Natural killer cell (primary cell): ENCODE data around the gene HEATR3. TPM values are rescaled to one million over a fixed set of nuclear protein-coding genes. Genes with fewer than 3 reads are reported as not detected.

ENCODE experiments used
- ATAC-seq, 3 donors: fragments of 150-1000 bp in 2 of 3; fragments of 200-7000 bp in 1 of 3; cut with Tn5 transposase; 1 replicate in 1 of 3; 2 replicates in 2 of 3; pipeline ENCODE4 v1.10.0; 2021; ENCODE audit warnings: mild to moderate bottlenecking in 2 of 3, moderate library complexity in 2 of 3
- DNase-seq, 2 donors: peaks; one replicate each; pipeline versions ENCODE4 v3.0.0 to v3.0.0-alpha.2; 2013 to 2021; ENCODE audit warnings: mixed read lengths in 1 of 2
- H3K27ac ChIP-seq: one replicate; pipeline ENCODE4 v1.5.1; 2013; ENCODE audit warnings: mild to moderate bottlenecking, low read length
- H3K27me3 ChIP-seq: one replicate; pipeline ENCODE4 v1.6.1; 2013; ENCODE audit warnings: low read length; ENCODE audit not compliant: control insufficient read depth, insufficient read depth
- H3K36me3 ChIP-seq: one replicate; pipeline ENCODE4 v1.6.1; 2013; ENCODE audit warnings: low read length; ENCODE audit not compliant: control insufficient read depth, insufficient read depth
- H3K4me1 ChIP-seq: one replicate; pipeline ENCODE4 v1.6.1; 2013; ENCODE audit warnings: low read length; ENCODE audit not compliant: control insufficient read depth, insufficient read depth
- H3K4me3 ChIP-seq: one replicate; pipeline ENCODE4 v1.5.1; 2013; ENCODE audit warnings: low read length
- H3K9me3 ChIP-seq: one replicate; pipeline ENCODE4 v1.6.1; 2013; ENCODE audit warnings: low read length; ENCODE audit not compliant: control insufficient read depth, insufficient read depth
- H3K27ac Mint-ChIP-seq, 2 donors: one replicate each; pipeline ENCODE4 v1.8.0; 2022; ENCODE audit warnings: mild to moderate bottlenecking in 2 of 2, mixed read lengths in 2 of 2, moderate library complexity in 1 of 2
- H3K27me3 Mint-ChIP-seq, 2 donors: one replicate each; pipeline ENCODE4 v1.8.0; 2022; ENCODE audit warnings: low read depth in 2 of 2, mixed read lengths in 2 of 2
- H3K36me3 Mint-ChIP-seq: one replicate; pipeline ENCODE4 v1.8.0; 2022; ENCODE audit warnings: mixed read lengths
- H3K4me1 Mint-ChIP-seq, 2 donors: one replicate each; pipeline ENCODE4 v1.8.0; 2022; ENCODE audit warnings: mixed read lengths in 2 of 2
- H3K4me3 Mint-ChIP-seq: one replicate; pipeline ENCODE4 v1.8.0; 2022; ENCODE audit warnings: mild to moderate bottlenecking, moderate library complexity, mixed read lengths
- H3K9me3 Mint-ChIP-seq, 2 donors: one replicate each; pipeline ENCODE4 v1.8.0; 2022; ENCODE audit warnings: mixed read lengths in 2 of 2
- CTCF ChIP-seq: fragments of 200-600 bp; IDR thresholded peaks from one replicate; pipeline ENCODE4 v1.8.0; 2022; ENCODE audit warnings: antibody characterized with exemption
- WGBS: methylation state at CpG from one replicate; pipeline ENCODE4 v1.1.7; 2013; ENCODE audit warnings: missing lambda C conversion rate; ENCODE audit not compliant: insufficient coverage; 5-methylcytosine and 5-hydroxymethylcytosine counted together
- intact Hi-C: fragments of 100-400 bp; cut with micrococcal nuclease; formaldehyde crosslinking; loops from one replicate; pipeline ENCODE4 v1.14.2; 2022
- total RNA-seq, 4 donors: library from RNA; stranded (reverse); fragments of 120-200 nt in 1 of 4; gene quantifications; one replicate each; pipeline versions ENCODE4 v1.2.3 to v1.2.4, GENCODE V29; 2013 to 2022

The HEATR3 gene
- total RNA-seq, 3 donors from 2014 or later (not counting 1 experiment from before 2014, with no cell fraction given) = 14.6 to 25.0 (median 21.4) TPM

GRCh38 chr16:50093607-50094539 is 28.1 kb downstream of the HEATR3 start:
- H3K27ac Mint-ChIP-seq = peak overlapping the region in 1 of 2 donors; percentile 50
- Histone ChIP-seq H3K4me1 (peaks cover 4% of the 10 kb centered on the region), H3K27ac (peak overlapping the region; percentile 13), H3K9me3 (no peaks in the 10 kb centered on the region), H3K4me3 (no peak overlapping the region), H3K36me3 (peaks cover 24% of the 10 kb centered on the region), H3K27me3 (no peaks in the 10 kb centered on the region)
- DNase-seq (peak in 1 of 2 donors; percentile 49), ATAC-seq (peak; percentile 31 to 56 (median 43))
- intact Hi-C loops = no loop called here
- no peaks in the 10 kb centered on the region for H3K36me3 Mint-ChIP-seq
- no peaks in the 10 kb centered on the region for H3K4me1 Mint-ChIP-seq
- 87% methylated on average over 12 of the region's 12 CpGs for WGBS
- no peak overlapping the region for H3K4me3 Mint-ChIP-seq
- no peaks in the 10 kb centered on the region for H3K9me3 Mint-ChIP-seq
- H3K27me3 Mint-ChIP-seq = no peaks in the 10 kb centered on the region
- TF ChIP-seq CTCF = no peak

- H3K27ac ChIP-seq = no peak overlapping the region
Observed at GRCh38 chr16:50096791-50097190, 31.0 kb downstream of the HEATR3 start.

GRCh38 chr16:50099957-50100648 is 34.3 kb downstream of the HEATR3 start:
- peaks cover 17% of the 10 kb centered on the region for H3K36me3 Mint-ChIP-seq
- ATAC-seq = no peak
- Histone ChIP-seq H3K9me3 (no peaks in the 10 kb centered on the region), H3K27me3 (no peaks in the 10 kb centered on the region), H3K4me3 (no peak overlapping the region), H3K4me1 (no peaks in the 10 kb centered on the region), H3K36me3 (peaks cover 57% of the 10 kb centered on the region), H3K27ac (no peak overlapping the region)
- no peaks in the 10 kb centered on the region for H3K4me1 Mint-ChIP-seq
- no peak overlapping the region for H3K27ac Mint-ChIP-seq
- no peak for TF ChIP-seq CTCF
- H3K27me3 Mint-ChIP-seq = no peaks in the 10 kb centered on the region
- no peak overlapping the region for H3K4me3 Mint-ChIP-seq
- no peaks in the 10 kb centered on the region for H3K9me3 Mint-ChIP-seq
- 92% methylated on average over 4 of the region's 6 CpGs for WGBS
- intact Hi-C loops = no loop called here
- no peak for DNase-seq

More at GRCh38 chr16:50096791-50097190, 31.0 kb downstream of the HEATR3 start:
- DNase-seq (no peak), ATAC-seq (no peak)
- no peak for TF ChIP-seq CTCF
- intact Hi-C loops = no loop called here
- Mint-ChIP-seq H3K4me3 (no peak overlapping the region), H3K27me3 (no peaks in the 10 kb centered on the region), H3K27ac (no peak overlapping the region), H3K4me1 (no peaks in the 10 kb centered on the region), H3K36me3 (peaks cover 16% of the 10 kb centered on the region), H3K9me3 (no peaks in the 10 kb centered on the region)
- Histone ChIP-seq H3K36me3 (peaks cover 33% of the 10 kb centered on the region), H3K4me1 (peaks cover 4% of the 10 kb centered on the region), H3K27me3 (no peaks in the 10 kb centered on the region), H3K4me3 (no peak overlapping the region), H3K9me3 (no peaks in the 10 kb centered on the region)
- WGBS = 95% methylated on average over 3 of the region's 3 CpGs
